Measurements from ENCODE around the gene SLC6A19.

Gene SLC6A19

GRCh38 chr5:1166370-1166769 is 35.0 kb upstream of the SLC6A19 start:
- DNase-seq (ENCODE audit: low read depth) = no peak

GRCh38 chr5:1167361-1167727 is 34.1 kb upstream of the SLC6A19 start:
- DNase-seq (ENCODE audit: low read depth) = no peak

- DNase-seq (ENCODE audit: low read depth) = peak; percentile 28
Observed at GRCh38 chr5:1167728-1168709, 33.4 kb upstream of the SLC6A19 start.

- DNase-seq (ENCODE audit: low read depth) = no peak
Observed at GRCh38 chr5:1168796-1169195, 32.6 kb upstream of the SLC6A19 start.

- DNase-seq (ENCODE audit: low read depth) = no peak
Observed at GRCh38 chr5:1169211-1170115, 31.9 kb upstream of the SLC6A19 start.

GRCh38 chr5:1171340-1171941 is 30.0 kb upstream of the SLC6A19 start:
- DNase-seq (ENCODE audit: low read depth) = no peak

GRCh38 chr5:1172007-1172581 is 29.3 kb upstream of the SLC6A19 start:
- no peak for DNase-seq (ENCODE audit: low read depth)

- DNase-seq (ENCODE audit: low read depth) = no peak
Observed at GRCh38 chr5:1172670-1173404, 28.6 kb upstream of the SLC6A19 start.

GRCh38 chr5:1173485-1174070 is 27.8 kb upstream of the SLC6A19 start:
- no peak for DNase-seq (ENCODE audit: low read depth)

GRCh38 chr5:1174122-1174936 is 27.1 kb upstream of the SLC6A19 start:
- DNase-seq (ENCODE audit: low read depth) = no peak

GRCh38 chr5:1175015-1175414 is 26.4 kb upstream of the SLC6A19 start:
- no peak for DNase-seq (ENCODE audit: low read depth)

- no peak for DNase-seq (ENCODE audit: low read depth)
Observed at GRCh38 chr5:1175801-1176472, 25.5 kb upstream of the SLC6A19 start.

GRCh38 chr5:1176473-1177391 is 24.7 kb upstream of the SLC6A19 start:
- DNase-seq (ENCODE audit: low read depth) = no peak

- no peak for DNase-seq (ENCODE audit: low read depth)
Observed at GRCh38 chr5:1177826-1178528, 23.4 kb upstream of the SLC6A19 start.

GRCh38 chr5:1178529-1179382 is 22.6 kb upstream of the SLC6A19 start:
- DNase-seq (ENCODE audit: low read depth) = no peak

- DNase-seq (ENCODE audit: low read depth) = no peak
Observed at GRCh38 chr5:1179383-1179715, 22.0 kb upstream of the SLC6A19 start.

GRCh38 chr5:1180096-1180495 is 21.3 kb upstream of the SLC6A19 start:
- DNase-seq (ENCODE audit: low read depth) = no peak
